ENCODE data around the gene PAEP.
A peak's percentile ranks its signal among the peaks of the same experiment; 100 is the strongest.
"Not testable (repeated sequence)": the region's sequence is repeated elsewhere in the genome, so short reads cannot be mapped to it uniquely, and the experiment has no call there.

PAEP gene

DNA sequence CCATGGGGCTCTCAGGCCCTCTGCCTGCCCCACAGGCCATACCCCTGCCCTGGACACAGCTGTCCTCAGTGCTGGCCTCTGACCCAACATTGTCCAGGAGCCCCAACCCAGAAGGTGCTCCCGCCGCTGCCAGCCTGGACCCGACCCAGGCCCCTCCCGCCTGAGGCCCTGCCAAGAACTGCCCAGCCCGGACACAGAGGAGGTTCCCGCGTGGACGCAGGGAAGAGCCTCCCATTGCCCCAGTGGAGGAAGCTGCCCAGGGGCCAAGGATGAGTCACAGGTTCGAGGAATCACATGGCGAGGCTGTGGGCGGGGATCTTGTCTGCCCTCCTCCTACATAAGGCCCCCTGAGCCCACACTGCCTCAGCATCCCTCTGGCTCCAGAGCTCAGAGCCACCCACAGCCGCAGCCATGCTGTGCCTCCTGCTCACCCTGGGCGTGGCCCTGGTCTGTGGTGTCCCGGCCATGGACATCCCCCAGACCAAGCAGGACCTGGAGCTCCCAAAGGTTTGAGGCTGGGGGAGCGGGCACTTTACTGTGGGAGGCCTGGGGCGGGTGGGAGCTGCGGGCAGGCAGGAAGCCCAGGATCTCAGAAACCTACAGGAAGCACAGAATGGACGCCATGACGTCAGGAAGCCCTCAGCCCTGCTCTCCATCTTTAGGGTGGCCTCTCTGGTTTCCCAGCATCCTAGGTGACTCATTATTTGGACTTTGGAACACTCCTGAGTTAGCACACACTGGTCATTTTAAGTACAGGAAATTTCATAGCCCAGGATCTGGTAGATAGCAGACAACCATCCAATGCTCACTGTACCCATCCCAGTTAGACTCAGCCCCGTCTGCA is at the start of gene PAEP:
PAEP (plus strand) TSS at position 366 of the 844 bp plus-strand sequence.
- no peak for DNase-seq

DNA sequence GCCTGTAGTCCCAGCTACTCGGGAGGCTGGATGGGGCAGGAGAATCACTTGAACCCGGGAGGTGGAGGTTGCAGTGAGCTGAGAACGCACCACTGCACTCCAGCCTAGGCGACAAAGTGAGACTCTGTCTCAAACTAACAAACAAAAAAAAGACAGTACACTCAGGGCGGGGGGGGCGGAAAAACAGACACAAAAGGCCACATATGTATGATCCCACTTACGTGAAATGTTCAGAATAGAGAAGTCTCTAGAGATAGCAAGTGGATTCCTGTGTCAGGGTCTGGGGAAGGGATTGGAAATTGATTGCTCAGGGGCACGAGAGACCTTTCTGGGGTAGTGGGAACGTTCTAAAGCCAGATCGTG is 49.3 kb upstream of the PAEP start:
- no peak for DNase-seq

- no peak for DNase-seq
Observed at GRCh38 chr9:135512904-135513303, 48.7 kb upstream of the PAEP start.

- DNase-seq, result no peak
Observed at GRCh38 chr9:135513351-135513846, 48.2 kb upstream of the PAEP start.

- not testable (repeated sequence) for DNase-seq
Observed at GRCh38 chr9:135513906-135514305, 47.6 kb upstream of the PAEP start.

DNA sequence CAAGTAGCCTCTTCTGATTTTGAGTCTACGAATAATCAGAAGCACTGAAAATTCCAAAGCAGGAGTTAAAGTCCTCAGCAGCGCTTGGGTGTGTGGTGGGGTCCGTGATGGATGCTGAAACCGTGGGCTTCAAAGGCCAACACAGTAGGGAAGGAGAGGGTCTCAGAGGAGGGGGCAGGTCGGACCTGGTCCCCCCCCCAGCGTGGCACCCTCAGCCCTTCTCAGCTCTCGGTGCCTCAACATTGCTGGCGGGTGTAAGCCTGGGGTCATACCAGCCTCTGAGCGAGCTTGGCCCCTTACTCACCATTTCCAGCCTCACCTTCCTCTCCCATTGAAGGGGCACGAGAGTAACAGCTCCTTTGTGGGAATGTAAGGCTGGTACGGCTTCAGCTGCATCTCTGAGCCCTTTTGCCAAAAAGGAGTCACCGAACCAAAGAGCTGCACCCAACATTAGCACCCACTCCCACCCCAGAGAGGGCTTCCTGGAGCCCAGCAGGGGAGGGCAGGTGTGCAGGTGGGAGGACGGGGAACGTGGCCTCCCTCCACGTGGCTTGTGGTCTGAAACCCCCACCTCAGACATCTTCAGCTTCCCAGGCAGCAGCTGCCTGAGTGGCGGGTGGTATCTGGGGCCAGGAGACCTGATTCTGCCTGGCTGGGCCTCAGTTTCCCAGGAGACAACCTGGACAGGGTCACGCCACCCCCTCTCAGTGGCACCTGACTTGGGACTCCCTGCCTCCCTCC is 47.0 kb upstream of the PAEP start:
- no peak for DNase-seq

- DNase-seq, result no peak
Observed at GRCh38 chr9:135515083-135515951, 46.2 kb upstream of the PAEP start.

DNA sequence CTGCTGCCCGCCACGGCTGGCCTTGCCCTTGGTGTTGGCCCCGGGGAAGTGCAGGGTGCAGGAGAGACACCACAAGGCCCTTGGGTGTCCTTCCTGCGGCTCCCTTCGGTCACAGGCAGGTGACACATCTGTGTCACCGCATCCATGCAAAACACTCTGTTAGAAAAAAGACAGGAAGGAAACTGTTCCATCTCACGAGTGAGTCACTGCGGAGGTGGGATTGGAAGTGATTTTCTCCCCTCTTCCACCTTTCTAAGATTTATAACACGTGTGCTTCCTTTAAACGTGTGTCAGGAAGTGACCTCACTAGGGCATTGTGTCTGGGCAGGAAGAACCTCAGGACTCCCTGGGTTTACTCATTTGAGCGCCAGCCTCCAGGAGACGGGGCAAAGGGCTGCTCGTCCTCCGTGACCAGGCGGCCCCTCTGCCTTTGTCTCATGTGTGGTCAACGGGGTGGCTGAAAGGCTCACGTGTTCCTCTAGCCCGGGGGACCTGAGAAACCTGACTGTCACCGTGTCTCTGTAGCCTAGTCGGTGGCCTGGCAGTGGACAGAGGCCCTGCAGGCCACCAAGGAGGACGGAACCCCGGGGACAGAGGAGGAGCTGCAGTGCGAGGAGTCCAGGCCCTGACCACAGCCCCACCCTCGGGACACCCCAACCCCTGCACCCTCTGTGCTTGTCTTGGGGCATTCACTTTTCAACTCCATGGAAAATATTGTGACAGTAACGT is 45.3 kb upstream of the PAEP start:
- DNase-seq, result peak in 1 of 2 experiments; percentile 10

GRCh38 chr9:135517407-135517822 is 44.1 kb upstream of the PAEP start:
- peak; percentile 7 to 14 for DNase-seq

DNA sequence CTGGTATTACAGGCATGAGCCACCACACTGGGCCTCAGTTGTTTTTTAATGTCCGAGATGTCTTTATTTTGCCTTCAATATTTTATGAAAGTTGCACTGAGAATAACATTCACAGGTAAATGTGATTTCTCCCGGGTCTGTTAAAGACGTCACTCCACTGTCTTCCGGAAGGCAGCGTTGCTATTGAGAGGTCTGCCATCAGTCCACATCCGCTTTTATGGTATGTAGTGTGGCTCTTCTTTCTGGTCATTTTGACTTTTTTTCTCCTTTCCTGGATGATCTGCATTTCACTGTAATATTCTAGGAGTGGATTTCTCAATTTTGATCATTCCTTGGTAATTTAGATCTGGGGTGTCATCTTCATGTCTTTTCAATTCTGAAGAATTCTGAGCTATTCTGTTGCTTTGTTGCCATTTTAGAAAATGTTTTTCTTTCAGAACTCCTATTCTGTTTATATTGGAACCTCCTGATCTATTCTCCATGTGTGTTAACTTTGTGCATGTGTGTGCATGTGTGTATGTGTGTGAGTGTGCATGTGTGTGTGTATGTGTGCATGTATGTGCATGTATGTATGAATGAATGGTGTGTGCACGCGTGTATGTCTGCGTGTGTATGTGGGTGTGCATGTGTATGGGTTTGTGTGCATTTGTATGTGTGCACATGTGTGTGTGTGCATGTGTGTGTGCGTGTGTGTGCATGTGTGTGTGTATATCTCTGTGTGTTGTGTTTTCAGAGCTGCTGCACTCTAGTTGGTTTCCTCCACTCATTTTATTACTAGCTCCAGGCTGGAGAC is 42.2 kb upstream of the PAEP start:
- DNase-seq, result no peak

GRCh38 chr9:135520916-135521607 is 40.5 kb upstream of the PAEP start, which contains the start of gene LCN1:
TSS of gene LCN1 (plus strand) at chr9:135521440. CDS start at chr9:135521498, 58 bp downstream.
- DNase-seq, result peak in 1 of 2 experiments; percentile 2

DNA sequence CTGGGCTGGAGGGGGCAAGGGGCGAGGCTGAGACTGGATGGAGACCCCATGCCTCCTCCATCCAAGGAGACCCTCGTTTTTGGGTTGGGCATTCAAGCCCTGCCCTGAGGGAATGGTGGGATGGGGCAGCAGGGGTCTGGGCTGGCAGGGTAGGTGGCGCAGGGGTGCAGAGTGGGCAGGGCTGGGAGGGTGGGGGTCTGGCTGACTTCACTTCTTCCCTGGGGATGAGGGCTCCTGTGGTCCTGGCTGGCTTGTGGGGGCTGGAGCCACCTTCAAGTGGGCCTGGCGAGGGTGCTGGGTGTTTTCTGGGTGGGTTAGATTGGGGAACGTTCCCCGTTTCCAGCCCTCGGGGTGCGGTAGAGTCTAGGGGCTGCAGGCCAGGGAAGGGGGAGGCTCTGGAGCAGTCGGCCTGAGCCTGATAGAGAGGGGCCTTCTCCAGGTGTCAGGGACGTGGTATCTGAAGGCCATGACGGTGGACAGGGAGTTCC is 39.9 kb upstream of the PAEP start:
- DNase-seq, result no peak

GRCh38 chr9:135522137-135522877 is 39.2 kb upstream of the PAEP start:
- DNase-seq, result peak in 1 of 2 experiments; percentile 2

DNA sequence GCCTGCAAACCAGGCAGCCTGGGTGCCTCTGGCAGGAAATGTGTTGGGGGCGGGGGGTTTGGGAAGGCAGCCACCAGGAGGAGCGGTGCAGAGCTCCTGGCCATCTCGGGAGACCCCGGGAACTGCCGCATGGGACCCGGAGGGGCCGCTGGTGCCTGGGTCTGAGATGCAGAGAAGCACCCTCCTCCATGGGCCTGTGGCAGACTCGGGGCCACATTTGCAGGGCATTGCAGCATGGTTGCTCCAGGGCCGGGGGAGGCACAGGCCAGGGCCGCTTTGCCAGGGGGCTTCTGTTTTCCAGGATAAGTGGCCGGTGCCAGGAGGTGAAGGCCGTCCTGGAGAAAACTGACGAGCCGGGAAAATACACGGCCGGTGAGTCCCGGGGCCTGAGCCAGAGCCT is 38.6 kb upstream of the PAEP start:
- peak in 1 of 2 experiments; percentile 1 for DNase-seq

DNA sequence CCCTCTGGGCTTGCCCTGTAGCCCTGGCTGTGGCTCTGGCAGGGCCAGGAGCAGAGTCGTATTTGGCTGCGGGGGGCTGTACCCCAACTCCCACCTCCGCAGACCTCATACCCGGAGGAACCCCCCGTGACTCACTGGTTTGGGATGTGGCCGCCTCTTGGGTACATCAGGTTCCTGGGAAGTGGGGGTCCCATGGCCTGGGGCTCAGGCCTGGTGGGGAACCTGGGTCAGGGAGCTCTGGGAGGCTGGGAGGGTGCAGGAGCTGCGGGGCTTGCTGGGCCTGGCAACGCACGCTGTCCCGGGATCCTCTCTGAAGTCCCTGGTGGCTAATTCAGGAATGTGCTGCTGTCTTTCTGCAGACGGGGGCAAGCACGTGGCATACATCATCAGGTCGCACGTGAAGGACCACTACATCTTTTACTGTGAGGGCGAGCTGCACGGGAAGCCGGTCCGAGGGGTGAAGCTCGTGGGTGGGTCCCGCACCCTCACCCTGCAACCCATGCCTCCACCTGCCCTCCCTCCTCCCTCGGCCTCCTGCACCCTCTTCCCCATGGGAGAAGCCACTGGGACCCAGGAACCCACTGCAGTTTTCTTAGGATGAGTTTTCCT is 37.9 kb upstream of the PAEP start:
- peak in 1 of 2 experiments; percentile 7 for DNase-seq

DNA sequence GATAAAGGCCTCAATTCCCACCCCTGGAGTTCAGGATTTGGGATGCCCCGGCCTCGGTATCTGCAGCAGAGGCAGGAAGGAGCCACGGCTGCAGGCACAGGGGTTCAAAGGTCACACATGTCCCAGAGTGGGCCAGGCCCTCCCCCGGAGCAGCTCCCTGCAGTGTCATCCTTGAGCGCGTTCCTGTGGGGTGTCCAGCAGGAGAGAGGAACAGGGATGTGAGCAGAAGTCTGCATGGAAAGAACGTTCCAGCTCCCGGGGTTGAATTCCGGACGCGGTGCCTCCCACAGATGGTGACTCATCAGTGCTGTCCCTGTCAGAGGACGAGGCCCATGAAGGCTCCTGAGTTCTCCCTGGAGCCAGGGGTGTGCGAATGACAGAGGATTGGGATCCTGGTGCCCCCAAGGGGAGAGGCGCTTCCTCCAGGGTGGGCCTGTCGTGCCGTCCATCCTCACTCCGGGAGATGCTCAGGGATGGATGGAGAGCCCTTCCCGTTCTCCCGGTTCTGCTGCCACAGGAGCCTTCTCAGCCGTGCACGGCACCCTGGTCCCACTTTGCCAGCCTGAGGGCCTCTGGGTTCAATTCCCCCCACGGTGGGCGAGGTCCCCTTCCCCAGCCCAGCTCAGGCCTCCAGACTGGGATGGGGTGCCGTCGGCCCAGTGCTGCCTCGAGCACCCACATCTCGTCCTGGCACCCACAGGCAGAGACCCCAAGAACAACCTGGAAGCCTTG is 37.3 kb upstream of the PAEP start:
- DNase-seq, result peak in 1 of 2 experiments; percentile 3

- DNase-seq, result peak in 1 of 2 experiments; percentile 10
Observed at GRCh38 chr9:135525241-135526088, 36.1 kb upstream of the PAEP start.

All from activated T-cell treated with anti-CD3 and anti-CD28 coated beads, Interleukin-2, amount 50 U/mL, for 48 hours (primary cell).